HL-60 (cell line): ENCODE measurements around the gene LGR6.
"Not testable (repeated sequence)": the region's sequence is repeated elsewhere in the genome, so short reads cannot be mapped to it uniquely, and the experiment has no call there.

Source experiments
- DNase-seq, 2 experiments: peaks; one replicate each; pipeline ENCODE4 v3.0.0-alpha.2; 2010 to 2020; ENCODE audit warnings: low read depth in 1 of 2, low spot score in 1 of 2
- H3K27ac ChIP-seq: fragments of 250-450 bp; sonication (Bioruptor Pico); replicated peaks from 2 replicates; pipeline ENCODE4 v1.5.1; 2020; ENCODE audit warnings: mild to moderate bottlenecking, moderate library complexity
- H3K27me3 ChIP-seq: fragments of 250-450 bp; sonication (Bioruptor Pico); 2 replicates; pipeline ENCODE4 v1.5.1; 2021; ENCODE audit warnings: mild to moderate bottlenecking, moderate library complexity; ENCODE audit not compliant: insufficient read depth, poor library complexity, severe bottlenecking
- H3K4me3 ChIP-seq: replicated peaks from 2 replicates; pipeline ENCODE4 v1.5.1; 2011; ENCODE audit warnings: mild to moderate bottlenecking, control low read depth, low read length; ENCODE audit not compliant: insufficient read depth
- CTCF ChIP-seq: IDR thresholded peaks from one replicate; pipeline ENCODE4 v1.5.1; 2011; ENCODE audit warnings: low read length, control low read depth, inconsistent platforms; ENCODE audit not compliant: insufficient read depth
- GABPA ChIP-seq: IDR thresholded peaks from 2 replicates; pipeline ENCODE4 v1.6.1; 2012; ENCODE audit warnings: low read depth
- POLR2AphosphoS5 ChIP-seq: IDR thresholded peaks from 2 replicates; pipeline ENCODE4 v1.6.1; 2012; ENCODE audit warnings: low read depth
- REST ChIP-seq: IDR thresholded peaks from 2 replicates; pipeline ENCODE4 v1.6.1; 2012; ENCODE audit warnings: low read depth; ENCODE audit not compliant: insufficient replicate concordance
- SPI1 ChIP-seq: IDR thresholded peaks from 2 replicates; pipeline ENCODE4 v1.6.1; 2012; ENCODE audit warnings: low read depth, mild to moderate bottlenecking, borderline replicate concordance

The LGR6 gene

GRCh38 chr1:202237052-202237451, 43.5 kb downstream of the LGR6 start:
- Histone ChIP-seq H3K27ac (no peak overlapping the region), H3K4me3 (no peak overlapping the region), H3K27me3 (peaks cover 18% of the 10 kb centered on the region)
- TF ChIP-seq POLR2AphosphoS5 (no peak), REST (no peak), CTCF (peak; percentile 52)
- peak; percentile 14 to 42 for DNase-seq

GRCh38 chr1:202238914-202239313, 45.3 kb downstream of the LGR6 start:
- DNase-seq = no peak
- Histone ChIP-seq H3K4me3 (no peak overlapping the region), H3K27ac (no peak overlapping the region), H3K27me3 (peaks cover 20% of the 10 kb centered on the region)
- TF ChIP-seq POLR2AphosphoS5 (no peak), SPI1 (no peak)

GRCh38 chr1:202240226-202240625, 46.6 kb downstream of the LGR6 start:
- H3K4me3 ChIP-seq, H3K27ac ChIP-seq, DNase-seq: not testable (repeated sequence)
- peaks cover 17% of the 10 kb centered on the region for H3K27me3 ChIP-seq

- Histone ChIP-seq H3K4me3 (no peak overlapping the region), H3K27me3 (peaks cover 17% of the 10 kb centered on the region), H3K27ac (no peak overlapping the region)
- no peak for TF ChIP-seq POLR2AphosphoS5
- TF ChIP-seq CTCF = no peak
- no peak for TF ChIP-seq REST
- no peak for TF ChIP-seq SPI1
- no peak for TF ChIP-seq GABPA
- no peak for DNase-seq
These were observed 47.4 kb downstream of the LGR6 start for GRCh38 chr1:202240956-202241355.

- Histone ChIP-seq H3K27ac (no peak overlapping the region), H3K4me3 (no peak overlapping the region)
- DNase-seq = no peak
These were observed 47.9 kb downstream of the LGR6 start for GRCh38 chr1:202241376-202242079.

More at GRCh38 chr1:202241376-202242079, 47.9 kb downstream of the LGR6 start:
- H3K27me3 ChIP-seq = peaks cover 17% of the 10 kb centered on the region
- TF ChIP-seq GABPA (no peak), SPI1 (no peak), CTCF (no peak), REST (no peak)
